ENCODE data around the gene HNRNPAB.

Gene HNRNPAB

DNA sequence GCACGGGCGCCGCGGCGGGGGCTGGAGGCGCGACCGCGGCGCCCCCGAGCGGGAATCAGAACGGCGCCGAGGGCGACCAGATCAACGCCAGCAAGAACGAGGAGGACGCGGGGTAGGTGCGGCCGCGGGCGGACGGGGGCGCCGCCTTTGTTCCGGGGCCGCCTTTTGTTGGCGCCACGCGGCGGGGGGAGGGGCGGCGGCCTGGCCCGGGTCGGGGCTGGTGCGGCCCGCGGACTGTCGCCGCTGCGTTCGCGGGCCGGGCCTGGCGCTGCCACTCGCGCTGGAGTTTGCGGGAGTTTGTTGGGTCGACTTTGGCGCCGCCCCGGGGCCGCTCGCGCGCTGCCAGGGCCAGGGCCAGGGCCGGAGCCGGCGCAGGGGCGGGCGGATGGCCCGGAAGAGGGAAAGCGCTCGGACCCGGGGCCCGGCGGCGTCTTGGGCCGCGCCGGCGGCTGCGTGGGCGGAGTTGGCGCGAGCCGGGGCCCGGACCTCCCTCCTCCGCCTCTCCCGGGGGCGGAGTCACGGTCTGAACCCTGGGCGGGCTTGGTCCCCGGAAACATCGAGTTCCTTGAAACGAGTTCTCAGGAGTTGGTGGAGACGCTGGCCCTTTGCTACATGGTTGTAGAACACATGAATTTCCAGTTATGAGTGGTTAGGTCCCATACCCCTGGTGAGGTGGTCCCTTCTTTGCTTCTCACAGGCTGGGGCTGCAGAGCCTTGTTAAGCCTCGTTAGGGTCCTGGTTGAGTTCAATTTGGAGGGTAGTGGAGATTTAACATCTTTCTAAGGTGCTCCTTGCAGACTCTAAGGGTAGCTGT lies 809 bp downstream of the HNRNPAB start:
- Histone ChIP-seq H3K9me3 (ENCODE audit: control insufficient read depth in 2 of 2, low read length in 2 of 2) (no peaks in the 10 kb centered on the region), H3K9ac (ENCODE audit: low read depth in 1 of 2, low read length in 2 of 2) (peak overlapping the region; percentile 98), H3K27me3 (ENCODE audit: control insufficient read depth in 2 of 2, insufficient read depth in 2 of 2, low read length in 2 of 2) (no peaks in the 10 kb centered on the region), H3K4me1 (ENCODE audit: control insufficient read depth in 2 of 2, insufficient read depth in 2 of 2, low read length in 2 of 2) (peaks cover 53% of the 10 kb centered on the region in 2 donors), H3K4me3 (ENCODE audit: low read length in 2 of 2) (peak overlapping the region; percentile 93 to 98), H3K36me3 (ENCODE audit: control insufficient read depth in 2 of 2, insufficient read depth in 2 of 2, low read length in 2 of 2) (peaks cover 35 to 39% of the 10 kb centered on the region in 2 donors), H3K27ac (ENCODE audit: low read depth in 2 of 2, low read length in 2 of 2) (peak overlapping the region; percentile 95 to 98)

- Histone ChIP-seq H3K9ac (ENCODE audit: low read depth in 1 of 2, low read length in 2 of 2) (peak overlapping the region; percentile 98), H3K36me3 (ENCODE audit: control insufficient read depth in 2 of 2, insufficient read depth in 2 of 2, low read length in 2 of 2) (peaks cover 40 to 45% of the 10 kb centered on the region in 2 donors), H3K27me3 (ENCODE audit: control insufficient read depth in 2 of 2, insufficient read depth in 2 of 2, low read length in 2 of 2) (no peaks in the 10 kb centered on the region), H3K27ac (ENCODE audit: low read depth in 2 of 2, low read length in 2 of 2) (peak overlapping the region; percentile 95 to 98), H3K9me3 (ENCODE audit: control insufficient read depth in 2 of 2, low read length in 2 of 2) (no peaks in the 10 kb centered on the region), H3K4me3 (ENCODE audit: low read length in 2 of 2) (peak overlapping the region; percentile 93 to 98), H3K4me1 (ENCODE audit: control insufficient read depth in 2 of 2, insufficient read depth in 2 of 2, low read length in 2 of 2) (peaks cover 55 to 59% of the 10 kb centered on the region in 2 donors)
Measured at GRCh38 chr5:178205749-178206047, 1.4 kb downstream of the HNRNPAB start.

DNA sequence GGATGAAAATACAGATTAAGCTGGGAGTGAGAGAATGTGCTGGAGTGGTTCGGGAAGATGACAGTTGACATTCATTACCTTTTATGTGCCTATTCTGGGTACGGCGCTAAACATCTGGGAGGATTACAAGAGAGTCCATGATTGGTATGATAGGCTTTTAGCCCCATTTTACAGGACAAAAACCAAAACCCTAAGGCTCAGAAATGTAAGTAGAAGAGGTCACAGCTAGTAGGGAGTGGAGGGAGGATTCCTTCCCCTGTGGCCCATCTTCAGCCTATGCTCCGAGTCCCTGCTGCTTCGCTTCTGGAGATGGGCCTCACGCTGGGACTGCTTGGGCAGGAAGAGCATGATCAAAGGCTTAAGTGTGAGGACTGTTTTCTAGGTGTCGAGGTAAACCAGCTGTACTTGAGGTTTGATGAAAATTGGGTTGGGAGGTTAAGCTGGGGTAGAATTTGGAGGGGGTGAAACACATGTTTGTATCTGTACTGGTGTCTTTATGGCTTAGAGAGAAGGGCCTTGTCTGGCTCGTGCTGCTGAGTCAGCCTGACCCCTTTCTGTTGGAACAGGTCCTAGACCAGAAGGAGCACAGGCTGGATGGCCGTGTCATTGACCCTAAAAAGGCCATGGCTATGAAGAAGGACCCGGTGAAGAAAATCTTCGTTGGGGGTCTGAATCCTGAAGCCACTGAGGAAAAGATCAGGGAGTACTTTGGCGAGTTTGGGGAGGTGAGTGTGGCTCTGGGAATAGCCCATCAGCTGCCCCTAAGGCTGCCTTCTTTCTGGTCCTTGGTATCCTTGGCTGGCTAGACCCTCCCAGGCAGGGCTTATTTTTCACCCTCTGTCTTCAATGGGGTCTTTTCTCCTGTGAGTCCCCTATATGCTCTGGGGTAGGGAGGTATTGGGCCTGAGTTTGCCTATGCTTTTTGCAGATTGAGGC lies 2.1 kb downstream of the HNRNPAB start:
- no peaks in the 10 kb centered on the region for H3K9me3 ChIP-seq (ENCODE audit: control insufficient read depth in 2 of 2, low read length in 2 of 2)
- H3K4me1 ChIP-seq (ENCODE audit: control insufficient read depth in 2 of 2, insufficient read depth in 2 of 2, low read length in 2 of 2): peaks cover 58 to 65% of the 10 kb centered on the region in 2 donors
- H3K9ac ChIP-seq (ENCODE audit: low read depth in 1 of 2, low read length in 2 of 2): peak overlapping the region; percentile 98
- peaks cover 44 to 52% of the 10 kb centered on the region in 2 donors for H3K36me3 ChIP-seq (ENCODE audit: control insufficient read depth in 2 of 2, insufficient read depth in 2 of 2, low read length in 2 of 2)
- no peaks in the 10 kb centered on the region for H3K27me3 ChIP-seq (ENCODE audit: control insufficient read depth in 2 of 2, insufficient read depth in 2 of 2, low read length in 2 of 2)
- H3K4me3 ChIP-seq (ENCODE audit: low read length in 2 of 2): peak overlapping the region; percentile 93 to 98
- H3K27ac ChIP-seq (ENCODE audit: low read depth in 2 of 2, low read length in 2 of 2): peak overlapping the region; percentile 95 to 98

DNA sequence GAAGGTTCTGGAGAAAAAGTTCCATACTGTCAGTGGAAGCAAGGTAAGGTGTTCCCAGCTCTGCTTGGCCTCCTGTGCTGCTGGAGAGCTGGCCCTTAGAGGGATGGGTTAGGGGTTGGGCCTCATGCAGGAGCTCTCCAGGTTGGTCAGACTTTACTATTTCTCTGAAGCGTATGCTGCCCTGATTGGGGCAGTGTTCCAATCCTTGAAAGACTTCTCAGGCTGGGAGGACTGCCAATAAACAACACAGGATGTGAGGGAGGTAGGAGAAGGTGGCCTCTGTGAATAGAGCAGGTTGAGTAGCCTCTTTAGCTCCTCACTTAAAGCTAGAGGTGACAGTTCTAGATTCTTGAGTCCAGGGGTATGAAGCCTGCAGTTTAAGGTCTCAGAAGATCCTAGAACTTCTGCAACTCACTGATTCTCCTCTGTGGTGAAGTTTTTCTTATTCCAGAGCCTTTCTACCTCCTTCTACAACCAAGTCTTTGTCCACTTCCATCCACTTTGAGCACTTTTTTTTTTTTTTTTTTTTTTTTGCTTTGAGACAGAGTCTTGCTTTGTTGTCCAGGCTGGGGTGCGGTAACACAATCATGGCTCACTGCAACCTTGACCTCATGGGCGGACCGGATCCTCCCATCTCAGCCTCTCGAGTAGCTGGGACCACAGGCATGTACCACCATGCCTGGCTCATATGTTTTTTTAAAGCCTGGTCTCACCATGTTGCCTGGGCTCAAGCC lies 3.0 kb downstream of the HNRNPAB start:
- Histone ChIP-seq H3K9ac (ENCODE audit: low read depth in 1 of 2, low read length in 2 of 2) (peak overlapping the region; percentile 74 to 98), H3K27ac (ENCODE audit: low read depth in 2 of 2, low read length in 2 of 2) (peak overlapping the region; percentile 95 to 98), H3K36me3 (ENCODE audit: control insufficient read depth in 2 of 2, insufficient read depth in 2 of 2, low read length in 2 of 2) (peaks cover 54 to 61% of the 10 kb centered on the region in 2 donors), H3K4me1 (ENCODE audit: control insufficient read depth in 2 of 2, insufficient read depth in 2 of 2, low read length in 2 of 2) (peaks cover 57 to 67% of the 10 kb centered on the region in 2 donors), H3K27me3 (ENCODE audit: control insufficient read depth in 2 of 2, insufficient read depth in 2 of 2, low read length in 2 of 2) (no peaks in the 10 kb centered on the region), H3K9me3 (ENCODE audit: control insufficient read depth in 2 of 2, low read length in 2 of 2) (no peaks in the 10 kb centered on the region), H3K4me3 (ENCODE audit: low read length in 2 of 2) (peak overlapping the region; percentile 33 to 98)

DNA sequence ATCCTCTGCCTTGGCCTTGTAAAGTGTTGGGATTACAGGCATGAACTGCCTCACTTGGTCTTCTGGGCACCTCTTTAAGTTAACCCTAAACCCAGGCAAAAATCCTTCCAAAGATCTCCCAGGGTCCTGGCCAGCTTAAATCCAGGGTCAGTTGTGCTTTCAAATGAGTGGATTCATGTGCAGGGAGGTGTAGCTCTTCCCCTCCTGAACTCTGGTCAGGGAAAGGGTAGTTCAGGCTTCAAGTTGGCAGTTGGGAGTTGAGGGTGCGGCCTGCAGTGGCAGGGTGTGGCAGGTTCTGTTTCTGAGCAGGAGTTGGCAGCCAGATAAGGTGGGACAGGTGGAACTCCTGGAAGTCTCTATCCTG lies 3.6 kb downstream of the HNRNPAB start:
- H3K9ac ChIP-seq (ENCODE audit: low read depth in 1 of 2, low read length in 2 of 2): peak overlapping the region; percentile 74 to 98
- no peaks in the 10 kb centered on the region for H3K9me3 ChIP-seq (ENCODE audit: control insufficient read depth in 2 of 2, low read length in 2 of 2)
- no peaks in the 10 kb centered on the region for H3K27me3 ChIP-seq (ENCODE audit: control insufficient read depth in 2 of 2, insufficient read depth in 2 of 2, low read length in 2 of 2)
- H3K36me3 ChIP-seq (ENCODE audit: control insufficient read depth in 2 of 2, insufficient read depth in 2 of 2, low read length in 2 of 2): peaks cover 59 to 67% of the 10 kb centered on the region in 2 donors
- H3K4me1 ChIP-seq (ENCODE audit: control insufficient read depth in 2 of 2, insufficient read depth in 2 of 2, low read length in 2 of 2): peaks cover 62 to 72% of the 10 kb centered on the region in 2 donors
- H3K4me3 ChIP-seq (ENCODE audit: low read length in 2 of 2): peak overlapping the region; percentile 2 to 98
- H3K27ac ChIP-seq (ENCODE audit: low read depth in 2 of 2, low read length in 2 of 2): peak overlapping the region; percentile 95 to 98

DNA sequence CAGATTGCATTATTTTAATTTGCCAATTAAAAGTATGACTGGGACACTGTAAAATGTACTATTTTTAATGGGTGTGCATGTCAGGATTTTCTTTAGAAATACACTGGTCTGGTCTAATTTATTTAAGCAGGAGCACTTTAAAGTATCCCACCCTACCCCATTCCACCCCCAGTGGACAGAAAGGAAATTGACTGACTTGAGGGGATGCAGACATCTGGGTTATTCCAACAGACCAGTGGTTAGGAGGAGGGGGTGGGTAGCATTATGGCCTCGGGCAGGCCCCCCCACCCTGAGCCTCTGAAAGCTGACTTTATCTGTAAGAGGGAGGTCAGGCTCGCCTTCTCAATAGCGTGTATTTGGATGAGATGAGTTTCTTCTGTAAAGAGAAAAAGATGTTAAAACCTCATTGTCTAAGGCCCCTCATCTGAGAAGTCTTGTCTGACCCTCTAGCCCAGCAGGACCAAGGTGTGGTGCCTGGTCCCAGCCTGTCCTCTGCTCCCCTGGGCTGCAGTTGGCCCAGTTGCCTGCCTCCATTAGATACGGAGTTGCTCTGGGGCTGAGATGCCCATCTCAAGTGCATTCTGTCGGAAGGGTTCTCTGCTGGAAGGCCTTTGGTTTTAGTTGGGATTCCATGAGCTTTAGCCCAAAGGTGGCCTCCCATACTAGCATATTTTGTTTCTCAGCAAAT lies 4.4 kb downstream of the HNRNPAB start:
- Histone ChIP-seq H3K4me1 (ENCODE audit: control insufficient read depth in 2 of 2, insufficient read depth in 2 of 2, low read length in 2 of 2) (peaks cover 69 to 80% of the 10 kb centered on the region in 2 donors), H3K27ac (ENCODE audit: low read depth in 2 of 2, low read length in 2 of 2) (peak overlapping the region; percentile 95 to 98), H3K36me3 (ENCODE audit: control insufficient read depth in 2 of 2, insufficient read depth in 2 of 2, low read length in 2 of 2) (peaks cover 65 to 74% of the 10 kb centered on the region in 2 donors), H3K9ac (ENCODE audit: low read depth in 1 of 2, low read length in 2 of 2) (peak overlapping the region; percentile 20 to 56), H3K9me3 (ENCODE audit: control insufficient read depth in 2 of 2, low read length in 2 of 2) (no peaks in the 10 kb centered on the region), H3K27me3 (ENCODE audit: control insufficient read depth in 2 of 2, insufficient read depth in 2 of 2, low read length in 2 of 2) (no peaks in the 10 kb centered on the region), H3K4me3 (ENCODE audit: low read length in 2 of 2) (peak overlapping the region in 1 of 2 donors; percentile 37)

GRCh38 chr5:178209334-178210072 lies 5.2 kb downstream of the HNRNPAB start:
- no peaks in the 10 kb centered on the region for H3K9me3 ChIP-seq (ENCODE audit: control insufficient read depth in 2 of 2, low read length in 2 of 2)
- peaks cover 74 to 85% of the 10 kb centered on the region in 2 donors for H3K4me1 ChIP-seq (ENCODE audit: control insufficient read depth in 2 of 2, insufficient read depth in 2 of 2, low read length in 2 of 2)
- H3K9ac ChIP-seq (ENCODE audit: low read depth in 1 of 2, low read length in 2 of 2): peak overlapping the region in 1 of 2 donors; percentile 56
- H3K27me3 ChIP-seq (ENCODE audit: control insufficient read depth in 2 of 2, insufficient read depth in 2 of 2, low read length in 2 of 2): no peaks in the 10 kb centered on the region
- no peak overlapping the region for H3K4me3 ChIP-seq (ENCODE audit: low read length in 2 of 2)
- peak overlapping the region; percentile 95 to 98 for H3K27ac ChIP-seq (ENCODE audit: low read depth in 2 of 2, low read length in 2 of 2)
- H3K36me3 ChIP-seq (ENCODE audit: control insufficient read depth in 2 of 2, insufficient read depth in 2 of 2, low read length in 2 of 2): peaks cover 73 to 82% of the 10 kb centered on the region in 2 donors

GRCh38 chr5:178210073-178210535 lies 5.8 kb downstream of the HNRNPAB start:
- Histone ChIP-seq H3K36me3 (ENCODE audit: control insufficient read depth in 2 of 2, insufficient read depth in 2 of 2, low read length in 2 of 2) (peaks cover 79 to 88% of the 10 kb centered on the region in 2 donors), H3K4me1 (ENCODE audit: control insufficient read depth in 2 of 2, insufficient read depth in 2 of 2, low read length in 2 of 2) (peaks cover 80 to 91% of the 10 kb centered on the region in 2 donors)

DNA sequence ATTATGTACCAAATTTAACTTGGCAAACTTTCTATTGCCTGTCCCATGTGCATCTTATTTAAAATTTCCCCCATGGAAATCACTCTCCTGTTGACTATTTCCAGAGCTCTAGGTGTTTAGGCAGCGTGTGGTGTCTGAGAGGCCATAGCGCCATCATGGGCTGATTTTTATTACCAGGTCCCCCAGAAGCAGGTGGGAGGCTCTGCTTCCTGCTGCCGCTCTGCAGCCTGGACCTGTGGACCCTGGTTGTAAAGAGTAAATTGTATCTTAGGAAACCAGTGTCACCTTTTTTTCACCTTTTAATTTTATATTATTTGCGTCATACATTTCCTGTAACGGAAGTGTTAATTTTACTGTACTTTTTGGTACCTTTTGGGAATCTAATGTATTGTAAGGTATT lies 6.4 kb downstream of the HNRNPAB start:
- Histone ChIP-seq H3K9me3 (ENCODE audit: control insufficient read depth in 2 of 2, low read length in 2 of 2) (no peaks in the 10 kb centered on the region), H3K27me3 (ENCODE audit: control insufficient read depth in 2 of 2, insufficient read depth in 2 of 2, low read length in 2 of 2) (no peaks in the 10 kb centered on the region), H3K9ac (ENCODE audit: low read depth in 1 of 2, low read length in 2 of 2) (peak overlapping the region; percentile 41 to 56), H3K4me1 (ENCODE audit: control insufficient read depth in 2 of 2, insufficient read depth in 2 of 2, low read length in 2 of 2) (peaks cover 86 to 96% of the 10 kb centered on the region in 2 donors), H3K36me3 (ENCODE audit: control insufficient read depth in 2 of 2, insufficient read depth in 2 of 2, low read length in 2 of 2) (peaks cover 84 to 90% of the 10 kb centered on the region in 2 donors), H3K4me3 (ENCODE audit: low read length in 2 of 2) (no peak overlapping the region), H3K27ac (ENCODE audit: low read depth in 2 of 2, low read length in 2 of 2) (peak overlapping the region; percentile 95 to 98)

More at GRCh38 chr5:178210073-178210535, 5.8 kb downstream of the HNRNPAB start:
- Histone ChIP-seq H3K27me3 (ENCODE audit: control insufficient read depth in 2 of 2, insufficient read depth in 2 of 2, low read length in 2 of 2) (no peaks in the 10 kb centered on the region), H3K9me3 (ENCODE audit: control insufficient read depth in 2 of 2, low read length in 2 of 2) (no peaks in the 10 kb centered on the region), H3K27ac (ENCODE audit: low read depth in 2 of 2, low read length in 2 of 2) (peak overlapping the region; percentile 95 to 98), H3K4me3 (ENCODE audit: low read length in 2 of 2) (no peak overlapping the region), H3K9ac (ENCODE audit: low read depth in 1 of 2, low read length in 2 of 2) (peak overlapping the region in 1 of 2 donors; percentile 56)

Data from mucosa of rectum (tissue), 2 donors.